Small intestine (tissue), 7 donors: ENCODE data around the gene TMEM89. TPM values are rescaled to one million over a fixed set of nuclear protein-coding genes. Genes with fewer than 3 reads are reported as not detected.

Experiments
- DNase-seq, 2 donors: peaks; one replicate each; pipeline versions ENCODE4 v3.0.0 to v3.0.0-alpha.2; 2013
- FAIRE-seq: peaks from 2 replicates; lab custom pipeline; 2012; peaks lifted over from hg19 to GRCh38; lab: Jason Lieb, UNC
- H3K27ac ChIP-seq, 3 donors: one replicate each; pipeline ENCODE4 v1.5.1; 2013; ENCODE audit warnings: low read length in 2 of 3, mild to moderate bottlenecking in 2 of 3, control low read depth in 1 of 3, inconsistent platforms in 1 of 3, low read depth in 1 of 3, moderate library complexity in 1 of 3
- H3K27me3 ChIP-seq, 3 donors: one replicate each; pipeline ENCODE4 v1.6.1; 2013; ENCODE audit warnings: low read length in 3 of 3, inconsistent platforms in 1 of 3; ENCODE audit not compliant: control insufficient read depth in 3 of 3, insufficient read depth in 3 of 3
- H3K36me3 ChIP-seq, 3 donors: one replicate each; pipeline ENCODE4 v1.6.1; 2013; ENCODE audit warnings: low read length in 3 of 3, inconsistent platforms in 1 of 3, low read depth in 1 of 3, mild to moderate bottlenecking in 1 of 3, moderate library complexity in 1 of 3; ENCODE audit not compliant: control insufficient read depth in 3 of 3, insufficient read depth in 2 of 3
- H3K4me1 ChIP-seq, 3 donors: one replicate each; pipeline ENCODE4 v1.6.1; 2013; ENCODE audit warnings: low read length in 2 of 3, inconsistent platforms in 1 of 3, low read depth in 1 of 3, mild to moderate bottlenecking in 1 of 3, moderate library complexity in 1 of 3; ENCODE audit not compliant: control insufficient read depth in 3 of 3, insufficient read depth in 2 of 3
- H3K4me3 ChIP-seq, 3 donors: one replicate each; pipeline ENCODE4 v1.5.1; 2013; ENCODE audit warnings: low read length in 3 of 3, control low read depth in 1 of 3, inconsistent platforms in 1 of 3, low read depth in 1 of 3, mild to moderate bottlenecking in 1 of 3, moderate library complexity in 1 of 3
- H3K9me3 ChIP-seq, 2 donors: one replicate each; pipeline ENCODE4 v1.6.1; 2013; ENCODE audit warnings: low read depth in 1 of 2, low read length in 1 of 2; ENCODE audit not compliant: control insufficient read depth in 2 of 2, insufficient read depth in 1 of 2
- WGBS, 3 donors: extraction: QIAGEN DNeasy Blood & Tissue Kit; methylation state at CpG; one replicate each; pipeline ENCODE4 v1.1.7; 2013; 5-methylcytosine and 5-hydroxymethylcytosine counted together
- polyA plus RNA-seq, 4 donors: library from polyadenylated mRNA; stranded (reverse) in 3 of 4; unstranded in 1 of 4; fragments of 200-250 nt in 3 of 4; fragments of 120-200 nt in 1 of 4; gene quantifications; one replicate each; pipeline versions ENCODE4 v1.2.1 to v1.2.3, GENCODE V29; 2013
- donor health status: healthy with polysubstance abuse.
- donor health status: control.
- donor health status: control.
- donor health status: Bipolar disorder and iron deficiency.
- donor health status: healthy.

The TMEM89 gene
- polyA plus RNA-seq, 4 donors, result 0.21 to 0.24 TPM; not detected in 2

DNA sequence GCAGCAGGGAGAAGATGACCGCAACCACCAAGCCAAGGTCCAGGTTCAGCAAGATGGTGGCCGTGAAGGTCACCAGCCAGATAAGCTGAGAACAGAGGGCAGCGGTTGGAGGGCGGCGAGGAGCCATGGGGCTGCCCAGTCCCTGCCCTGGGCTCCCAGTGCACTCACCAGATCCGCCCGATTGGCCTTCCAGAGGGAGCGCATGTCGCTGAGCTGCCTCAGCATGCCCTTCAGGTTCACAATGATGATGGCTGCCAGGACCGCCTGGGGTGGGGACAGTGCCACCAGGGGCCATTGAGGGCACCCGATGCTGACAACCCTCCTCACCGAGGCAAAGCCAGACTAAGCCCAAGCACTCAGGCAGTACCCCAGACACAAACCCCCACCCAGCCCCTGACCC, 8.3 kb upstream of the TMEM89 start:
- H3K9me3 ChIP-seq, result no peaks in the 10 kb centered on the region
- H3K4me1 ChIP-seq, result peaks cover 0 to 12% (median 0%) of the 10 kb centered on the region in 3 donors
- 97 to 99% (median 98%) methylated on average over 8 to 12 of the region's 12 CpGs for WGBS, 3 donors
- DNase-seq (no peak), FAIRE-seq (no peak)
- no peaks in the 10 kb centered on the region for H3K27me3 ChIP-seq
- H3K36me3 ChIP-seq, result peaks cover 0 to 85% (median 6%) of the 10 kb centered on the region in 3 donors
- H3K27ac ChIP-seq, result no peak overlapping the region
- H3K4me3 ChIP-seq, result no peak overlapping the region

DNA sequence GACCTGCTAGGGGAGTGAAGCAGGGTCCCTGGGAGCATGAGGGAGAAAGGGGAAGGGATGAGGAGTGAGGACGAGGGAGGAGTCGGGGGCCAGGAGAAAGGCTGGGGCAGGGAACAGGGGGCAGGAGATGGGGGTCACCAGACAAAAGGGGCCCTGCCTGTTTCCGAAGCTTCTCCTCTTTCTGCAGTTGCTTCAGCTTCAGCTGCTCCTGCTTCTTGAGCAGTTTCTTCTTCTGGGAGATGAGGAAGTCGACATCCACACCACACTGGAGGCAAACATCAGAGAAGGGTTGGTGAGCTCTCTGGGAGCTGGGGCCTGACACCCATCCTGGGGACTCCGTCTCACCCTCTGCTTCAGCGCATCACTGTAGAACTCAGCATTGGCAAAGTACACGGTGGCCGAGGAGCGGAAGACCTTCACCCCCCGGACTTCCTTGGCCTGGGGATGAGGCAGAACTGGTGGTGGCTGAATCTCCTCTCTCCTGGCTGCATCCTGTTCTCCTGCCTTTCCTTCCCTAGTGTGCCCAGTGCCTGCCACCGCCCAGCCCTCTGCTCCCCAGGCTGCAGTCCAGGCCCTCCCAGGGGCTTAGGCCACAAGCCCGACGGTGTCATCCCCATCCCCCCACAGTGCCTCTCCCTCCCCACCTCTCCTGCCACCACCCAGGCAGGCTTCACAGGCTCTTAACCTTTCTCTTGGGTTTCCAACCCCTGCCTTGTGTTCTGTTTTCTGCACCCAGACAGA, 6.9 kb upstream of the TMEM89 start:
- H3K9me3 ChIP-seq, result no peaks in the 10 kb centered on the region
- H3K4me3 ChIP-seq, result no peak overlapping the region
- H3K4me1 ChIP-seq, result peaks cover 0 to 9% (median 0%) of the 10 kb centered on the region in 3 donors
- DNase-seq, result no peak
- 86 to 88% (median 86%) methylated on average over 13 of the region's 13 CpGs for WGBS, 3 donors
- H3K27ac ChIP-seq, result no peak overlapping the region
- peaks cover 0 to 92% (median 6%) of the 10 kb centered on the region in 3 donors for H3K36me3 ChIP-seq
- no peaks in the 10 kb centered on the region for H3K27me3 ChIP-seq
- no peak for FAIRE-seq

DNA sequence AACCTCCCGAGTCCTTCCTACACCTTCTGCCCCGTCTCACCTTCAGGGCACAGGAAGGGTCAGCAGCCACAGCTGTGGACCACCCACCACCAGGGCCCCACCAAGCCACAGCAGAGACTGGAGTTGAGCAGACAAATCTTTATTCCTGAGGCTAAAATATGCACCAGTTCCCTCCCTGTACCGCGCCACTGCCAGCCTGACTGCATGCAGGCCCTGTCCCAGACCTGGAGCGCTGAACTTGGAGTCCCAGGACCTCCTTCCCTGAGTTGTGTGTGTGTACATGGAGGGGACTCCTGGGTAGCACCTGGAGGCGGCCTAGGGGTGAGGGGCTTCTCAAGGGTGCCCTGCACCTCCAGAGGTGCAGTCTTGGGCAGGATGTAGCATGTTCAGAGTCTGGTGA, 4.0 kb upstream of the TMEM89 start:
- FAIRE-seq, result no peak
- Histone ChIP-seq H3K27ac (no peak overlapping the region), H3K36me3 (peaks cover 0 to 75% (median 6%) of the 10 kb centered on the region in 3 donors), H3K9me3 (no peaks in the 10 kb centered on the region), H3K4me3 (no peak overlapping the region), H3K4me1 (peaks cover 0 to 9% (median 0%) of the 10 kb centered on the region in 3 donors), H3K27me3 (no peaks in the 10 kb centered on the region)
- 92 to 96% (median 94%) methylated on average over 6 of the region's 6 CpGs for WGBS, 3 donors
- no peak for DNase-seq

DNA sequence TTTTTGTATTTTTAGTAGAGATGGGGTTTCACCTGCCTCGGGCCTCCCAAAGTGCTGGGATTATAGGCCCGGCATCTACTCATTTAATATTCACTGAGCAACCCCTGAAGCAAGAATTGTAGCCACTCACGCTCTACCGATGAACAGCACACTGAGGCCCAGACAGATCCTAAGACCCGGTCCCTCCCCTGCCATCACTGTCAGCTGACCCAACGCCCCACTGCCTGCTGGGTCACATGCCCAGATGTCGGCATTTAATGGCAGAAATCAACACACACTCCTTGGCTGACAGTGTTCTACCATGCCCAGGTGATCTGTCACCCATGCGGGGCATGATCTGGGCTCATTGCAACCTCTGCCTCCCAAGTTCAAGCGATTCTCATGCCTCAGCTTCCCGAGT, 3.2 kb upstream of the TMEM89 start:
- FAIRE-seq, result no peak
- no peaks in the 10 kb centered on the region for H3K27me3 ChIP-seq
- H3K27ac ChIP-seq, result peak overlapping the region in 1 of 3 donors; percentile 61
- no peaks in the 10 kb centered on the region for H3K9me3 ChIP-seq
- 91 to 96% (median 94%) methylated on average over 10 of the region's 10 CpGs for WGBS, 3 donors
- H3K4me1 ChIP-seq, result peaks cover 0 to 15% (median 0%) of the 10 kb centered on the region in 3 donors
- H3K36me3 ChIP-seq, result peaks cover 0 to 73% (median 6%) of the 10 kb centered on the region in 3 donors
- no peak overlapping the region for H3K4me3 ChIP-seq
- DNase-seq, result no peak

DNA sequence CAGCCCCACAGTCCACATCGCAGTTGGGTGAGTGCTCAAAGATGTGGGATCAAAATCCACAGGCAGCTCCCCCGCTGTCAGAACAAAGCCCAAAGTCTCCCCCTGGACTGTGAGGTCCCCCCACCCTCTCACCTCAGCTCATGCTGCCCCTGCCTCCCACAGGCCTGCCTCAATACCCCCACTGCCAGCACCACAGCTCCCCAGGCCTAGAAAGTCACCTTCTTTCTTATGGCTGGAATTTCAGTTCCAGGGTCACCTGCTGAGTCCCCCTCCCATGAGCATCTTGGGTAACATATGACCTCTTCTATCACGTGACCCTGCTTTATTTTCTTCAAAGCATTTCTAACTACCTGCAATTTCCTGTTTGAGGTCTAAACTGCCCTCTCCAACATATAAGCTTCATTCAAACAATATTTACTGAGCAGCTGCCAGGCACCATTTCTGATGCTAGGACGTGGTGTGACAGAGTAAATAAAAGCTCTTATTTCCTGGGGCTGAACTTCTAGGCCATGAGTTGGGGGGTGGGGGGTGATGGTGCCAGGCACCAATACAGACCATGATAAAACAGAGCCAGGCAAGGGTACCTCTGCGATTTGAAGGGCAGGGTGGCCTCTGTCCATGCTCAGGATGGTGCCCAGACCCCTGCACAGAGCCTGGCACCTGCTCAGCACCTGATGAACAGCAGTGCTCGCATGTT, 2.4 kb upstream of the TMEM89 start:
- Histone ChIP-seq H3K27ac (peak overlapping the region in 1 of 3 donors; percentile 61), H3K27me3 (no peaks in the 10 kb centered on the region), H3K4me1 (peaks cover 0 to 23% (median 0%) of the 10 kb centered on the region in 3 donors), H3K9me3 (no peaks in the 10 kb centered on the region), H3K4me3 (no peak overlapping the region), H3K36me3 (peaks cover 0 to 66% (median 6%) of the 10 kb centered on the region in 3 donors)
- WGBS, 3 donors, result 67 to 73% (median 69%) methylated on average over 6 of the region's 6 CpGs
- FAIRE-seq (no peak), DNase-seq (peak in 1 of 2 donors; percentile 50)

DNA sequence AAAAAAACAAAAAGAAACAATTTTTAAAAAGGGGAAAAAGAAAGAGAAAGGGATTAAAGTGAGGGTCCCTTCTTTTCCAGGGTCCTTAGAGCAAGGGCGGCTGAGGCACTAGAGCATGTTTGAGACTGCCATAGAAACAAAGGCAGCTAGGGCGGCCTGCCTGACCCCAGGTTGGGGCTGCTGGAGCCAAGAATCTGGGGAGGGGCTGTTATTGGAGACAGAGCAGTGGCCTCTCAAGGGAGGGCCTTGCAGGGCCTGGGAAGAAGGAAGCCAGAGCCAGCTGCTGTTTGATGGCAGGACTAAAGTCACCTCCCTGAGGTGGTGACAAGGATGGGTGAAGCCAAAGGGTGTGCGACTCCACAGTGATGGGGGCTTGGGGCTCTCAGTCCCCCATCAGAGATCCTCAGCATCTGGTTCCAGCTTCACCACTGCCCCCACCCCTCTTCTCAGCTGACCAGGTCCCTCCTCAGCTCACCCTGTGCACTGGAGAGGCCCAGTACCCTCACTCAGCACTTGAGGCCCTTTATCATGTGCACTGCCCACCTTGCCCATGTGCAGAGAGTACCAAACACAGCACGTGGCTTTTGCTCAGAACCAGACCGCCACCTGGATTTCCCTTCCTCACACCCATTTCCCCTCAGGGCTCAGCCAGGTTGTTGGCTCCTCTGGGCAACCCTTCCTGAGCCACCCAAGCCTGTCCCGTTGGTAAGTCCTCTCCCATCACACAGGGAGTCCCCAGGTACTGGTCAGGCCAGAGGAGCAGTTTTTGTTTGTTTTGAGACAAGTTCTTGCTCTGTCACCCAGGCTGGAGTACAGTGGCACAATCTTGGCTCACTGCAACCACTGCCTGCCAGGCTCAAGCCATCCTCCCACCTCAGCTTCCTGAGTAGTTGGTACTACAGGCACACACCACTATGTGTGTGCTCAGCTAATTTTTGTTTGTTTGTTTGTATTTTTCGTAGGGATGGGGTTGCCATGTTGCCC, 1.7 kb downstream of the TMEM89 start:
- H3K4me1 ChIP-seq, result peaks cover 0 to 31% (median 0%) of the 10 kb centered on the region in 3 donors
- 87 to 91% (median 87%) methylated on average over 7 of the region's 7 CpGs for WGBS, 3 donors
- no peak for DNase-seq
- no peak for FAIRE-seq
- no peaks in the 10 kb centered on the region for H3K27me3 ChIP-seq
- no peak overlapping the region for H3K27ac ChIP-seq
- no peak overlapping the region for H3K4me3 ChIP-seq
- H3K36me3 ChIP-seq, result peaks cover 0 to 24% (median 0%) of the 10 kb centered on the region in 3 donors
- H3K9me3 ChIP-seq, result peaks cover 0 to 25% of the 10 kb centered on the region in 2 donors

DNA sequence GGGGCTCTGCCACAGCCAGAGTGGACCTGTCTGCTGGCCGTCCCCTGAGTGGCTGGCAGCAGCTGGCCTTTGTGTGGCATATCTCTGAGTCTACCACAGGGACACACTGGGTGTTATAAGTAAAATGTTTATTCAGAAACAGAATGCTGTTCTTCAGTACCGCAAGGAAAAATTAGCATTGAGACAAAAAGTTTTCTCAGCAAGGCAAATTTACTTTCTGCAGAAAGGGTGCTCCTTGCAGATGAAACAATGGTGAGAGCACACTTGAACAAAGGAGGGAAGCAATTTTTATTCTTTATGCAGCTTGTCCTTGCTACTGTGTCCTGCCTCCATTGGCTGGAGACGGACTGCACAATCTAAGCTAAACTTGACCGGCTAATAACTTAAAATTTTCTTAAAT, 4.0 kb downstream of the TMEM89 start:
- FAIRE-seq (no peak), DNase-seq (no peak)
- Histone ChIP-seq H3K9me3 (peaks cover 0 to 25% of the 10 kb centered on the region in 2 donors), H3K36me3 (peaks cover 0 to 18% (median 0%) of the 10 kb centered on the region in 3 donors), H3K27ac (no peak overlapping the region), H3K27me3 (no peaks in the 10 kb centered on the region), H3K4me1 (peaks cover 0 to 22% (median 0%) of the 10 kb centered on the region in 3 donors), H3K4me3 (no peak overlapping the region)
- 95 to 96% (median 96%) methylated on average over 4 of the region's 4 CpGs for WGBS, 3 donors
